Fibroblast of skin of left quadriceps (primary cell): ENCODE results near the gene LIPI.
A peak's percentile ranks its signal among the peaks of the same experiment; 100 is the strongest.
"Not testable (repeated sequence)": the region's sequence is repeated elsewhere in the genome, so short reads cannot be mapped to it uniquely, and the experiment has no call there.

Experiments used
- DNase-seq, 2 experiments: peaks; one replicate each; pipeline ENCODE4 v3.0.0-alpha.2; 2013; ENCODE audit warnings: low read depth in 2 of 2

Gene LIPI

GRCh38 chr21:14119038-14119437 lies 91.7 kb downstream of the LIPI start:
- DNase-seq = no peak

GRCh38 chr21:14116080-14116481 lies 94.7 kb downstream of the LIPI start:
- no peak for DNase-seq

DNA sequence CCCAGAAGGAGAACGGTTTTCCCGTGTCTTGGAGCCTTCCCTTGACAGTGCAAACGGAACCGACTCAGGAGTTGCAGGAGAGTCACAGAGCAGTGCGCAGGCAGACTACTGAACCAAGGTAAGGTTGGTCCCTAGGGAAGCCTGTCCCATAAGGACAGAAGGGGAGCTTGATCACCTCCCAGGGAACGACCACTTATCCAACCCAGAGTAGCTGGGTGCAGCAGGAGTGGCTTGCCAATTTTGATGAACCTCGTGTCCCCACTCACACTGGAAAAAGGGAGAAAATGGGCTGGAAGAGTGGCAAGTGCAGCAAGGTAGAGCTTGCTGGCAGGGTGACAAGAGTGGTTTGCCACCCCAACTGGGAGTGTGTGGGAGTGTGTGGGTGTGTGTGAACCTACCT lies 95.1 kb downstream of the LIPI start:
- no peak for DNase-seq

- no peak for DNase-seq
These were observed 96.5 kb downstream of the LIPI start for GRCh38 chr21:14114251-14114650.

DNA sequence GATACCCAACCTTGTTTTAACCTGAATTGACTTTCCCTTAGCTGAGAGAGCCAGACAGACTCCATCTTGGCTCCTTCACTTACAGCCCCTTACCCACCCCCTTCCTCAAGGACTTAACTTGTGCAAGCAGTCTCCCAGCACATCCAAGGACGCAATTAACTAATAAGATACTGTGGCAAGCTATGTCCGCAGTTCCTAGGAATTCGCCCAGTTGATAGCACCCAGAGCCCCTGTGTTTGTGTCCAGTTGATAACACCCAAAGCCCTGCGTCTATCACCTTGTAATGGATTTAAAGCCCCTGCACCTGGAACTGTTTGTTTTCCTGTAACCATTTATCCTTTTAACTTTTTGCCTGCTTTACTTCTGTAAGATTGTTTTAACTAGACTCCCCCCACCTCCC lies 106.2 kb downstream of the LIPI start:
- not testable (repeated sequence) for DNase-seq

DNA sequence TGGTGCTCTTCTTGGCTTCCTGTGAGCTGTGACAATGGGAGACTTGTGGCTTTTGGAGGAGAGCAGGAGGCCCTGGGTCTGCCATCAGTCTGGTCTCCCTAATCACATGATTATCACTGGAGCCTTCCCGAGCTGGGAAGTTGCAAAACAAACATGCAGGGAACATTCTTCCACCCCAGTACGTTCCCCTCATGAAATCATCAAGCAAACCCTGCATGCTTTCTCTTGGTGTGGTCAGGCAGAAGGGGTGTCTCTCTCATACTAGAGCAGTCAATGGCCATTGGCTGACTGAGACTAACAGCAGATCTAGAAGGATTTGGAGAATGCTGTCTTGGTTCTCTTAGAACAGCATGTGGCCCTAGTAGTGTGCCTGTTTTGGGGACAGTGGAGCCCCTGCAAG lies 111.2 kb downstream of the LIPI start:
- no peak for DNase-seq

- DNase-seq = no peak
These were observed 112.8 kb downstream of the LIPI start for GRCh38 chr21:14097881-14098499.

DNA sequence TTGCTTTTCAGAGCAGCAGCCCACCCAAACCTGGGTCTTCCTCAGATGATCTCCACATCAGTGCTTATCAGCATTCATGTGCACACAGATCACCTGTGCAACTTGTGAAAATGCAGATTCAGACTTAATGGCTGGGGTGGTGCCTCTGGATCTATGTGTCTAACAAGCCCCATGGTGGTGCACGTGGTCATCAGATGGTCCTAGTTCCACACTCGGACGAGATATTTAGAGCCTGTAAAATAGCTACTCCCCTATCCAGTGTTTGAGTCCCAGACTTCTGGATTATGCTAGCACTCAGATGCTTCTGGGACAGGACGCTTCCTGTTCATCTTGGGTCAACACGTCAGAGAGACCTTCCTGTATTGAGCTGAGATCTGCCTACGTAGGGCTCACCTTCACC lies 114.2 kb downstream of the LIPI start:
- DNase-seq = no peak

DNA sequence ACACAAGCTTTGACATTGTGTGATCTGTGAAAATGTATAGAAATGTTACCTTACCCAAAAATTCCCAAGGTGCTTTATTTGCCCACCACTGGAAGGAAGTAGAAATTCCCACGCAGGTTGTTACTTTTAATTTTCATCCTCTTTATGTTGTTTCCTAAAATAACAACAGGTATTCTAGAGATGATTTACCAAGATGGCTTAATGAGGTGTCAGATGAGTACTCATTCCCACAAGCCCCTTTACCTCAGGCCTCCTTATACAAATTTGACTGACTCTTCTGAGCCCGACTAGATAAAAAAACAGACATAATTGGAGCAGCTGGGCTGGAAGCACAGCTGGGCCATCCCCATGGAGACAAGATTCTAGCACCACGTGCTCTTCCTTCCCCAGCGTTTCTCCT lies 114.6 kb downstream of the LIPI start:
- DNase-seq = no peak

- DNase-seq = no peak
These were observed 115.7 kb downstream of the LIPI start for GRCh38 chr21:14095056-14095455.

DNA sequence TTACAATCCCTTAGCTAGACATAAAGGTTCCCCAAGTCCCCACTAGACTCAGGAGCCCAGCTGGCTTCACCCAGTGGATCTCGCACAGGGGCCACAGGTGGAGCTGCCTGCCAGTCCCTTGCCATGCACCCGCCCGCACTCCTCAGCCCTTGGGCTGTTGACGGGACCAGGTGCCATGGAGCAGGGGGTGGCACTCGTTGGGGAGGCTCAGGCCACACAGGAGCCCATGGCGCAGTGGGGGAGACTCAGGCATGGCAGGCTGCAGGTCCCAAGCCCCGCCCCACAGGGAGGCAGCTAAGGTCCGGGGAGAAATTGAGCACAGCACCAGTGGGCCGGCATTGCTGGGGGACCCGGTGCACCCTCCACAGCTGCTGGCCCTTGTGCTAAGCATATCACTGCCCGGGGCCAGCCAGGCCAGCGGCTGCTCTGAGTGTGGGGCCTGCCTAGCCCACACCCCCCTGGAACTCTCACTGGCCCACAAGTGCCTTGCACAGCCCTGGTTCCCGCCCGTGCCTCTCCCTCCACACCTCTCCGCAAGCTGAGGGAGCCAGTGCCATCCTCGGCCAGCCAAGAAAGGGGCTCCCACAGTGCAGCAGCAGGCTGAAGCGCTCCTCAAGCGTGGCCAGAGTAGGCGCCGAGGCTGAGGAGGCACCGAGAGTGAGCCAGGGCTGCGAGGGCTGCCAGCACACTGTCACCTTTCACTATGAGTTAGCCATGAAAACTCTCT lies 117.8 kb downstream of the LIPI start:
- DNase-seq = no peak

DNA sequence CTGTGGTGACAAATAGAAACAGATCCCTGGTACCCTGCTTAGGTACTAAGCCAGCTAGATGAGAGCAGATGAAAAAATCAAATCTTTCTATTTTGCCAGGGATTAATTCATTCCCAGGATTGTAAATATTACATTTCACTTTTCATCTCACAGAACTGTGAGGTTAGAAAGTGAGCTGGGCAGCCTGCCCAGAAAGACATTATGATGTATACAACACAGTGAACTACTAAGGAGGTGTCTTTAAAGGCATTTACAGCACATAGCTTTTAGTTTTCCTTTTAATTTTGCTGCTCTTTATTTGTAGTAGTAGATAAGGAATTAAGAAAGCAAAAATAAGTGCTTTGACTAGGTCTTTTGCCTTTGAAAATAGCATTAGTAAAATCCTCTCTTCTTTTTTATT lies 120.6 kb downstream of the LIPI start:
- peak in 1 of 2 experiments; percentile 1 for DNase-seq

DNA sequence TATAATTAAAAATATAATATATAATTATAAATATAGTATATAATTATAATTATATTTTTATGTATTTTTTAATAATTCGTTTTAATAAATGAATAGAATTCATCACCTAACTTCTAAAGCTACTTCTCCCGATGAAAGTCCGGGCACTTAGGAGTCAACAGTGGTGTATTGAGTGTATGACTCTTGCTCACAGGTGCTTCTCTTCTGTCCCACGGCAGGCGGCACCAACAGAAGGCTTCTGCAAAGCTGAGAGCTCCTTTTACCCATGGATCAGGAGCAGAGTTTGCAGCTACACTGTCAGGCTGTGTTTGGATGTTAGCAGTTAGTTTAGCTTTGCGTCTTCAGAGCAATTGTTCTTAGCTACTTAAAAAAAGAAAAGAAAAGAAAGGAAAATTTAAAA lies 122.4 kb downstream of the LIPI start:
- DNase-seq = no peak

GRCh38 chr21:14086553-14086952 lies 124.2 kb downstream of the LIPI start:
- no peak for DNase-seq

DNA sequence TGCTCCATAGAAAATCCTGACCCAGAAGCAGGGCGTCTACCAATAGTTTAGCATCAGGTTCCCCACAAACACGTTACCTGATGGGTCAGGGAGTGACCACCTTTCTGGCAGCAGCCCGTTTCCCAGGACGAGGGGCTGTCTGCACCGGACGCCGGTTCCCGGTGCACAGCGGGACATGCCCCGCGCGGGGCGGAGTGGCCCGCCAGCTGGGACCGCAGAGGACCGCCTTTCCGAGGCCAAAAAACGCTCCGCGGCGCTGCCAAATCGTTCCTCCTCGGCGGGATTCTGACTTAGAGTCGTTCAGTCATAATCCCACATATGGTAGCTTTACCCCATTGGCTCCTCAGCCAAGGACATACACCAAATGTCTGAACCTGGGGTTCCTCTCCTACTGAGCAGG lies 126.1 kb downstream of the LIPI start:
- no peak for DNase-seq

GRCh38 chr21:14084068-14084501 lies 126.7 kb downstream of the LIPI start:
- no peak for DNase-seq

- DNase-seq = no peak
These were observed 130.0 kb downstream of the LIPI start for GRCh38 chr21:14080764-14081096.

DNA sequence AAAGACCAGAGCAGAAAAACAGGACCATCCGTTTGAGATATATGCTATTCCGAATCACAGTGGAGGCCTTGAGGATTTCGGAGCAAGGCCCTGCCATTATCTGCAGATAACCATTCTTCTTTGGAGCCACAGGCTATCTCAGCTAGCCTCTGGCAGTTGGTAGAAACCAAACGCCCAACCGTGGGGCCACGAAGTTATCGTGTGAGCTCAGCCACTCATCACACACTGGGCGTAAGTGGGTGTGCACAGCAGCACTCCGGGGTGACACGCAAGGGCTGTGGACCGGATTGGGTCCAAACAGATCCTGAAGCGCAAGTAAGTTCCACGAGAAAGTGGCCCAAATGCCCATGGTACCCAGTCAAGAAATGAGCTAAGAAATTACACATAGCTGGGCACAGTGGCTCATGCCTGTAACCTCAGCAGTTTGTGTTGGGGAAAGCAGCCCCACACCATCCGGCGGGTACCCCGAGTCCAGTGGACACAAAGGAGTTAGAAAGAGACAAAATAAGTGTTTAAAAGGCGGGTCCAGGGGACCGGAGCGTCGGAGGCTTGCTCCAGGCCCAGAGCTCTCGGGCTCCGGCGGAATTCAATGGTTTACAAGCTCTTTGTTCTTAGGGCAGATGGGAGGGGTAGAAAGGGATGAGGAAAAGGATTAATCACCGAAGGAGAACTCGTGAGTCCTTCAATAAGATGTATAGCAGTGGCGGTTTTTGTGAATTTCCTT lies 130.6 kb downstream of the LIPI start:
- DNase-seq = no peak

DNA sequence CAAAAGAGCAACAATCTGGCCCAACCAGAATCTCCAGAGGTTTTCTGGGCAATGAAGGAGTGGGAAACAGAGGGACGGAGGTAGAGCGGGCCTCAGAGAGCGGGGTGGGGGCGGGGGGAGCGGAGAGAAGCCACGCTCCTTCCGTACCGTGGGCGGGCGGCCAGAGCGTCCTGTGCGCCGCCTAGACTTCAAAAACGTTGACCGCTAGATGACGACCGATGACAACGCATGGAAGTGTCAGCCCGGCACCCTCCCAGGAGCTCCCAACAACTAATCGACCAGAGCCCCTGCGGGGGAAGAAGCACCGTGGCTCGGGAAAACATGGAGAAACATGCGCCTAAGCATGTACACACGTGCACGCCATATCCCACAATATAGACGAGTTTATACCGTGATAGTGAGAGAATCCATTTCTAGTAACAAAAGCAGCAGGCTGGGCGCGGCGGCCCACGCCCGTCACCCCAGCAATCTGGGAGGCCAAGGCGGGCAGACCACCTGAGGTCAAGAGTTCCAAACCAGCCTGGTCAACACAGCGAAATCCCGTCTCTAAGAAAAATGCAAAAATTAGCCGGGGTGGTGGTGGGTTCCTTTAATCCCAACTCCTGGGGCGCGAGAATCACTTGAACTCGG lies 131.9 kb downstream of the LIPI start:
- no peak for DNase-seq

- no peak for DNase-seq
These were observed 134.5 kb downstream of the LIPI start for GRCh38 chr21:14076143-14076806.

- no peak for DNase-seq
These were observed 135.2 kb downstream of the LIPI start for GRCh38 chr21:14075346-14076142.
